ENCODE data around the gene NTNG1. TPM values are rescaled to one million over a fixed set of nuclear protein-coding genes. Genes with fewer than 3 reads are reported as not detected.

The NTNG1 gene
- total RNA-seq, 1 donor = 9.1 TPM

- no peak for TF ChIP-seq CTCF (IDR thresholded peaks at IDR 0.05; ENCODE audit: insufficient read depth, low read depth, low read length)
- no peak overlapping the region for H3K4me3 ChIP-seq (ENCODE audit: low read depth, low read length)
- DNase-seq (ENCODE audit: low read depth) = no peak
Observed at GRCh38 chr1:107213225-107213624, 72.4 kb downstream of the NTNG1 start.

DNA sequence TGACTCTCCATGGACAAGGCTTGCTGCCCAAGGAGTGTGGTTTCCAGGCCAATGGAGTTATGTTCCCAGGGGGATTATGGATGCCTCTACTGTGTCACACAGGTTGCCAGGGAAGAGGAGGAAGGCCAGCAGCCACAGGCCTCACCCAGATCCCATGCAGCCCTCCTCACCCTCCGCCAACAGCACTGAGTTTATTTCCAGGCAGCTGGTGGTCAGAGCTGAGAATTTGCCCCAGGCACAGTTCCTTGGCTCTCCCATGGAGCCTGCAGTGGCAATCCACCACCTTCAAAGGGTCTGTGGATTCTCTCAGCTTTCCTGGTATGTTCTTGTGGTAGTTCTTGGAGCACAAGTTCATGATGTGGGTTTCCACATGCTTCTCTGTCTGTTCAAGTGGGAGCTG, 79.2 kb downstream of the NTNG1 start:
- TF ChIP-seq CTCF (IDR thresholded peaks at IDR 0.05; ENCODE audit: insufficient read depth, low read depth, low read length) = no peak
- no peak overlapping the region for H3K4me3 ChIP-seq (ENCODE audit: low read depth, low read length)
- no peak for DNase-seq (ENCODE audit: low read depth)

DNA sequence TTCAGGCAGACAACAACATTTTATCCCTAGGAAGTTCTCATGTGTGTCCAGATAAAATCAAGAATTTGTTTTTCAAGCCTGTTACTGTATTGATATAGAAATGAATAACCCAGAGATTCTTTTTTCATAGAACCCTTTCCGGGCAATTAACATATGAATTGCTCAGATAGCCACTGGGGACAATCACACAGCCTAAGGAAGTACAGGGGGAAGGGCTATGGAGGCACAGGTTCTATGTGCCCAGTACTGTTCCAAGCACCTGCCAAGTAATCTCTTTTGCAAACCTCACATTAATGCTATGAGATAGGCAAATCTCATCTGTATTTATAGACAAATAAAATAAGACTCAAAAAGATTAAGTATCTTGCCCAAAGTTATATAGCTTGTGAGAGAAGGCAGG, 84.9 kb downstream of the NTNG1 start:
- DNase-seq (ENCODE audit: low read depth) = no peak
- no peak for TF ChIP-seq CTCF (IDR thresholded peaks at IDR 0.05; ENCODE audit: insufficient read depth, low read depth, low read length)
- H3K4me3 ChIP-seq (ENCODE audit: low read depth, low read length) = no peak overlapping the region

GRCh38 chr1:107228704-107229371, 88.0 kb downstream of the NTNG1 start:
- TF ChIP-seq CTCF (IDR thresholded peaks at IDR 0.05; ENCODE audit: insufficient read depth, low read depth, low read length) = no peak
- no peak for DNase-seq (ENCODE audit: low read depth)
- no peak overlapping the region for H3K4me3 ChIP-seq (ENCODE audit: low read depth, low read length)

GRCh38 chr1:107229711-107230110, 88.9 kb downstream of the NTNG1 start:
- no peak for TF ChIP-seq CTCF (IDR thresholded peaks at IDR 0.05; ENCODE audit: insufficient read depth, low read depth, low read length)
- no peak for DNase-seq (ENCODE audit: low read depth)
- H3K4me3 ChIP-seq (ENCODE audit: low read depth, low read length) = no peak overlapping the region

- DNase-seq (ENCODE audit: low read depth) = no peak
- no peak overlapping the region for H3K4me3 ChIP-seq (ENCODE audit: low read depth, low read length)
- TF ChIP-seq CTCF (IDR thresholded peaks at IDR 0.05; ENCODE audit: insufficient read depth, low read depth, low read length) = no peak
Observed at GRCh38 chr1:107230121-107230520, 89.3 kb downstream of the NTNG1 start.

DNA sequence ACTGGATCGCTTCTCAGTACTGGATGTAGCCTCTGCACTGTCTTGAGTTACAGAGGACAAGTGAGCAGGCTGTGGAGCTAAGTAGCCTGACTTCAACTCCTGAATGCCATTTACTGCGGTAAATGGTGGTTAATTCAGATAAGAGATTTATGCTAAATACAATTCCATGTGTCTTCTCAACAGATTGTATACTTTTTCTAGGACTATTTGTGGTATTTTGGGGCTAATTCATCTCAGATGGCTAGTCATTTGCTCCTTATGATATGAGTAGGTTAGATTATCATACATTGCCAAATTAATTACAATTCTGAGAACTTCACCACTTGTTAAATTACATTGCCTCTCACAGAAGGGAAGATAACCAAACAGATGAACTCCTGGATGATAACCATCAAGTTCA, 90.5 kb downstream of the NTNG1 start:
- no peak for TF ChIP-seq CTCF (IDR thresholded peaks at IDR 0.05; ENCODE audit: insufficient read depth, low read depth, low read length)
- no peak overlapping the region for H3K4me3 ChIP-seq (ENCODE audit: low read depth, low read length)
- DNase-seq (ENCODE audit: low read depth) = no peak

All from fibroblast of villous mesenchyme (primary cell).